Liver (tissue), 9 donors: ENCODE data around the gene RP9. TPM values are rescaled to one million over a fixed set of nuclear protein-coding genes. Genes with fewer than 3 reads are reported as not detected.

ENCODE experiments used
- DNase-seq: peaks from one replicate; pipeline ENCODE4 v3.0.0-alpha.2; 2017; ENCODE audit warnings: low spot score
- H3K27ac ChIP-seq, 2 donors: one replicate each; pipeline ENCODE4 v1.7.0; 2013; ENCODE audit warnings: inconsistent platforms in 2 of 2, low read length in 2 of 2, control low read depth in 1 of 2, low read depth in 1 of 2, mild to moderate bottlenecking in 1 of 2
- H3K27me3 ChIP-seq, 4 donors: one replicate each; pipeline versions ENCODE4 v1.6.1 to v1.7.0; 2013; ENCODE audit warnings: low read length in 3 of 4, inconsistent platforms in 1 of 4, mild to moderate bottlenecking in 1 of 4, moderate library complexity in 1 of 4; ENCODE audit not compliant: control insufficient read depth in 4 of 4, insufficient read depth in 4 of 4
- H3K36me3 ChIP-seq, 4 donors: one replicate each; pipeline versions ENCODE4 v1.6.1 to v1.7.0; 2013; ENCODE audit warnings: low read length in 3 of 4, mild to moderate bottlenecking in 3 of 4, low read depth in 1 of 4, moderate library complexity in 1 of 4; ENCODE audit not compliant: control insufficient read depth in 4 of 4, insufficient read depth in 3 of 4
- H3K4me1 ChIP-seq, 4 donors: one replicate each; pipeline versions ENCODE4 v1.6.1 to v1.7.0; 2013; ENCODE audit warnings: low read length in 3 of 4, mild to moderate bottlenecking in 3 of 4, moderate library complexity in 1 of 4; ENCODE audit not compliant: control insufficient read depth in 4 of 4, insufficient read depth in 4 of 4
- H3K4me3 ChIP-seq, 3 donors: one replicate each; pipeline versions ENCODE4 v1.6.1 to v1.7.0; 2013; ENCODE audit warnings: low read length in 3 of 3, control low read depth in 1 of 3, low read depth in 1 of 3, mild to moderate bottlenecking in 1 of 3
- H3K9ac ChIP-seq, 2 donors: one replicate each; pipeline ENCODE4 v1.7.0; 2013; ENCODE audit warnings: low read length in 2 of 2, mild to moderate bottlenecking in 2 of 2, moderate library complexity in 2 of 2, control low read depth in 1 of 2, low read depth in 1 of 2
- H3K9me3 ChIP-seq, 4 donors: one replicate each; pipeline versions ENCODE4 v1.6.1 to v1.7.0; 2013; ENCODE audit warnings: low read length in 3 of 4; ENCODE audit not compliant: control insufficient read depth in 4 of 4
- EGR1 ChIP-seq, 2 donors: IDR thresholded peaks; 2 replicates each; pipeline ENCODE4 v1.6.1; 2016 to 2018; ENCODE audit warnings: antibody characterized with exemption in 2 of 2, low read depth in 2 of 2
- FOXA1 ChIP-seq: IDR thresholded peaks from 2 replicates; pipeline ENCODE4 v1.6.1; 2016; ENCODE audit warnings: antibody characterized with exemption
- FOXA2 ChIP-seq: IDR thresholded peaks from 2 replicates; pipeline ENCODE4 v1.6.1; 2016; ENCODE audit warnings: antibody characterized with exemption
- GABPA ChIP-seq, 2 donors: IDR thresholded peaks in 1 of 2; conservative IDR thresholded peaks in 1 of 2; 2 replicates each; pipeline ENCODE4 v1.6.1; 2016; ENCODE audit warnings: antibody characterized with exemption in 2 of 2, mild to moderate bottlenecking in 1 of 2, moderate library complexity in 1 of 2
- HNF4A ChIP-seq, 2 donors: conservative IDR thresholded peaks; 2 replicates each; pipeline ENCODE4 v1.6.1; 2016; ENCODE audit warnings: antibody characterized with exemption in 2 of 2, mild to moderate bottlenecking in 2 of 2
- HNF4G ChIP-seq: IDR thresholded peaks from 2 replicates; pipeline ENCODE4 v1.6.1; 2016; ENCODE audit warnings: antibody characterized with exemption
- JUND ChIP-seq, 2 donors: IDR thresholded peaks; 2 replicates each; pipeline ENCODE4 v1.6.1; 2016; ENCODE audit warnings: antibody characterized with exemption in 2 of 2
- NR2F2 ChIP-seq: IDR thresholded peaks from 2 replicates; pipeline ENCODE4 v1.6.1; 2016; ENCODE audit warnings: antibody characterized with exemption
- RAD21 ChIP-seq, 2 donors: IDR thresholded peaks; 2 replicates each; pipeline ENCODE4 v1.6.1; 2016; ENCODE audit warnings: antibody characterized with exemption in 2 of 2, mild to moderate bottlenecking in 2 of 2
- RXRA ChIP-seq, 2 donors: IDR thresholded peaks; 2 replicates each; pipeline ENCODE4 v1.6.1; 2017 to 2018; ENCODE audit warnings: antibody characterized with exemption in 2 of 2, mild to moderate bottlenecking in 1 of 2
- SP1 ChIP-seq: IDR thresholded peaks from 2 replicates; pipeline ENCODE4 v1.6.1; 2018; ENCODE audit warnings: antibody characterized with exemption, mild to moderate bottlenecking
- TAF1 ChIP-seq: conservative IDR thresholded peaks from 2 replicates; pipeline ENCODE4 v1.6.1; 2016; ENCODE audit warnings: antibody characterized with exemption, mild to moderate bottlenecking
- YY1 ChIP-seq: IDR thresholded peaks from 2 replicates; pipeline ENCODE4 v1.6.1; 2016; ENCODE audit warnings: antibody characterized with exemption, mild to moderate bottlenecking
- WGBS: extraction: QIAGEN DNeasy Blood & Tissue Kit; methylation state at CpG from one replicate; pipeline ENCODE4 v1.1.7; 2013; 5-methylcytosine and 5-hydroxymethylcytosine counted together
- polyA plus RNA-seq, 2 donors: library from polyadenylated mRNA; stranded (reverse) in 1 of 2; unstranded in 1 of 2; fragments of 200-250 nt in 1 of 2; fragments of >200 nt in 1 of 2; fragmentation: Nextera tagmentation in 1 of 2; extraction: Ambion mirVana in 1 of 2; gene quantifications; one replicate each; pipeline versions ENCODE4 v1.2.1 to v1.2.3, GENCODE V29; 2013 to 2015
- total RNA-seq, 2 donors: library from RNA; depleted of rRNA; stranded (reverse); fragments of >200 nt; gene quantifications; one replicate each; pipeline ENCODE4 v1.2.3, GENCODE V29; 2014
- TF ChIP-seq, protein P1 (sequence below): IDR thresholded peaks from 2 replicates; pipeline ENCODE4 v1.6.1; 2016; ENCODE audit warnings: antibody characterized with exemption, mild to moderate bottlenecking
- TF ChIP-seq, protein P2 (sequence below): IDR thresholded peaks from 2 replicates; pipeline ENCODE4 v1.6.1; 2016; ENCODE audit warnings: antibody characterized with exemption
- TF ChIP-seq, protein P3 (sequence below): IDR thresholded peaks from 2 replicates; pipeline ENCODE4 v1.6.1; 2016; ENCODE audit warnings: antibody characterized with exemption
- TF ChIP-seq, protein P4 (sequence below): IDR thresholded peaks from 2 replicates; pipeline ENCODE4 v1.6.1; 2016; ENCODE audit warnings: antibody characterized with exemption
- TF ChIP-seq, protein P5 (sequence below): fragments of 150-350 bp; IDR thresholded peaks from 2 replicates; pipeline ENCODE4 v1.5.1; 2017; ENCODE audit warnings: improper control_type of control experiment, low read depth, low read length; ENCODE audit not compliant: missing input control
- donor health status: healthy.
- donor health status: healthy.
- donor health status: healthy.
- donor health status: healthy.
- donor health status: healthy.

RP9 gene
- total and polyA plus RNA-seq, 4 donors: 3.3 to 7.7 (median 4.4) TPM

DNA sequence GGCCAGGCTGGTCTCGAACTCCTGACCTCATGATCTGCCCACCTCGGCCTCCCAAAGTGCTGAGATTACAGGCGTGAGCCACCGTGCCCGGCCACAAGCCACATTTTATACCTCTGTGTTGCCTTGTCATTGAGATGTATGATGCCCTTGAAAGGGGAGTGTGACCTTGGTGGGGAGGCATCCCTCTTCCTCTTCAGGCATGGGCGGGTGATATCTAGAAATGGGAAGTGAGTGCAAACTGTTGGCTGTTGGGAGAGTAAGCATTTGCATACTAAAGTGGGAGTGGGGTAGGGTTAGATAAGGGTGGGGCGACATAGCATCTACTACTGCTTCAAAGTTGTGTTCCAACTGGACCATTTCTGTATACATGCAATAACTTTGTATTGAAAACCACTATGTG lies 20.1 kb downstream of the RP9 start:
- Histone ChIP-seq H3K9ac (no peak overlapping the region), H3K27me3 (no peaks in the 10 kb centered on the region), H3K27ac (no peak overlapping the region), H3K9me3 (no peaks in the 10 kb centered on the region), H3K4me1 (no peaks in the 10 kb centered on the region), H3K36me3 (peaks cover 0 to 10% (median 4%) of the 10 kb centered on the region in 4 donors), H3K4me3 (no peak overlapping the region)
- 90% methylated on average over 7 of the region's 7 CpGs for WGBS
- TF ChIP-seq HNF4A (conservative IDR thresholded peaks at IDR 0.05) (no peak), JUND (IDR thresholded peaks at IDR 0.05) (no peak), FOXA2 (no peak), GABPA (IDR thresholded peaks at IDR 0.05 in 1 of 2, conservative IDR thresholded peaks at IDR 0.05 in 1 of 2) (no peak), FOXA1 (no peak), YY1 (no peak), NR2F2 (no peak), EGR1 (IDR thresholded peaks at IDR 0.05; ENCODE audit: low read depth in 2 of 2) (no peak), RAD21 (IDR thresholded peaks at IDR 0.05) (no peak)
- TF ChIP-seq, protein P1, sequence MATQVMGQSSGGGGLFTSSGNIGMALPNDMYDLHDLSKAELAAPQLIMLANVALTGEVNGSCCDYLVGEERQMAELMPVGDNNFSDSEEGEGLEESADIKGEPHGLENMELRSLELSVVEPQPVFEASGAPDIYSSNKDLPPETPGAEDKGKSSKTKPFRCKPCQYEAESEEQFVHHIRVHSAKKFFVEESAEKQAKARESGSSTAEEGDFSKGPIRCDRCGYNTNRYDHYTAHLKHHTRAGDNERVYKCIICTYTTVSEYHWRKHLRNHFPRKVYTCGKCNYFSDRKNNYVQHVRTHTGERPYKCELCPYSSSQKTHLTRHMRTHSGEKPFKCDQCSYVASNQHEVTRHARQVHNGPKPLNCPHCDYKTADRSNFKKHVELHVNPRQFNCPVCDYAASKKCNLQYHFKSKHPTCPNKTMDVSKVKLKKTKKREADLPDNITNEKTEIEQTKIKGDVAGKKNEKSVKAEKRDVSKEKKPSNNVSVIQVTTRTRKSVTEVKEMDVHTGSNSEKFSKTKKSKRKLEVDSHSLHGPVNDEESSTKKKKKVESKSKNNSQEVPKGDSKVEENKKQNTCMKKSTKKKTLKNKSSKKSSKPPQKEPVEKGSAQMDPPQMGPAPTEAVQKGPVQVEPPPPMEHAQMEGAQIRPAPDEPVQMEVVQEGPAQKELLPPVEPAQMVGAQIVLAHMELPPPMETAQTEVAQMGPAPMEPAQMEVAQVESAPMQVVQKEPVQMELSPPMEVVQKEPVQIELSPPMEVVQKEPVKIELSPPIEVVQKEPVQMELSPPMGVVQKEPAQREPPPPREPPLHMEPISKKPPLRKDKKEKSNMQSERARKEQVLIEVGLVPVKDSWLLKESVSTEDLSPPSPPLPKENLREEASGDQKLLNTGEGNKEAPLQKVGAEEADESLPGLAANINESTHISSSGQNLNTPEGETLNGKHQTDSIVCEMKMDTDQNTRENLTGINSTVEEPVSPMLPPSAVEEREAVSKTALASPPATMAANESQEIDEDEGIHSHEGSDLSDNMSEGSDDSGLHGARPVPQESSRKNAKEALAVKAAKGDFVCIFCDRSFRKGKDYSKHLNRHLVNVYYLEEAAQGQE: no peak
- TF ChIP-seq, protein P2, sequence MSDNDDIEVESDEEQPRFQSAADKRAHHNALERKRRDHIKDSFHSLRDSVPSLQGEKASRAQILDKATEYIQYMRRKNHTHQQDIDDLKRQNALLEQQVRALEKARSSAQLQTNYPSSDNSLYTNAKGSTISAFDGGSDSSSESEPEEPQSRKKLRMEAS: no peak
- TF ChIP-seq, protein P3, sequence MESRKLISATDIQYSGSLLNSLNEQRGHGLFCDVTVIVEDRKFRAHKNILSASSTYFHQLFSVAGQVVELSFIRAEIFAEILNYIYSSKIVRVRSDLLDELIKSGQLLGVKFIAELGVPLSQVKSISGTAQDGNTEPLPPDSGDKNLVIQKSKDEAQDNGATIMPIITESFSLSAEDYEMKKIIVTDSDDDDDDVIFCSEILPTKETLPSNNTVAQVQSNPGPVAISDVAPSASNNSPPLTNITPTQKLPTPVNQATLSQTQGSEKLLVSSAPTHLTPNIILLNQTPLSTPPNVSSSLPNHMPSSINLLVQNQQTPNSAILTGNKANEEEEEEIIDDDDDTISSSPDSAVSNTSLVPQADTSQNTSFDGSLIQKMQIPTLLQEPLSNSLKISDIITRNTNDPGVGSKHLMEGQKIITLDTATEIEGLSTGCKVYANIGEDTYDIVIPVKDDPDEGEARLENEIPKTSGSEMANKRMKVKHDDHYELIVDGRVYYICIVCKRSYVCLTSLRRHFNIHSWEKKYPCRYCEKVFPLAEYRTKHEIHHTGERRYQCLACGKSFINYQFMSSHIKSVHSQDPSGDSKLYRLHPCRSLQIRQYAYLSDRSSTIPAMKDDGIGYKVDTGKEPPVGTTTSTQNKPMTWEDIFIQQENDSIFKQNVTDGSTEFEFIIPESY: no peak
- DNase-seq: no peak

DNA sequence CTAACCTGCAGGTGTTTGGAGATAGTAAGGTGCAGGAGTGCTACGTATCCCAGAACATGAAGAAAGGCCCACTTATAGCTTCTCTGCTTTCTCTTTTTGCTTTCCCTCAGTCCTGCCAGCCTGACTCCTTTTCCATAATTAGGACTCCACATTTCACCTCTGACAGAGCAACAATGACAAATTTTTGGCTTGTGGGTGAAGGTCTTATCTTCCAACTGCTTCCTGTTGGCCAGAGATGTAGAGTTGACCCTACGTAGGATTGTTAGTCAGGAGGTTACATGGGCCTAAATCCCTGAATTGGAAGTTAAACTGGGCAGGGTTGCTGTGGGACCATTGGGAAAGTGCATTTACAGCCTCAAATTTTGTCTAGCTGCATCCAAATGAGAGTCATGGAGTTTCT lies 21.3 kb downstream of the RP9 start:
- no peak for DNase-seq
- Histone ChIP-seq H3K27me3 (no peaks in the 10 kb centered on the region), H3K27ac (no peak overlapping the region), H3K9me3 (no peaks in the 10 kb centered on the region), H3K9ac (no peak overlapping the region), H3K4me1 (no peaks in the 10 kb centered on the region), H3K4me3 (no peak overlapping the region), H3K36me3 (no peaks in the 10 kb centered on the region)
- WGBS: 84% methylated on average over 2 of the region's 2 CpGs
- TF ChIP-seq FOXA2 (no peak), RXRA (IDR thresholded peaks at IDR 0.05) (no peak), HNF4G (no peak), NR2F2 (no peak), HNF4A (conservative IDR thresholded peaks at IDR 0.05) (no peak)

DNA sequence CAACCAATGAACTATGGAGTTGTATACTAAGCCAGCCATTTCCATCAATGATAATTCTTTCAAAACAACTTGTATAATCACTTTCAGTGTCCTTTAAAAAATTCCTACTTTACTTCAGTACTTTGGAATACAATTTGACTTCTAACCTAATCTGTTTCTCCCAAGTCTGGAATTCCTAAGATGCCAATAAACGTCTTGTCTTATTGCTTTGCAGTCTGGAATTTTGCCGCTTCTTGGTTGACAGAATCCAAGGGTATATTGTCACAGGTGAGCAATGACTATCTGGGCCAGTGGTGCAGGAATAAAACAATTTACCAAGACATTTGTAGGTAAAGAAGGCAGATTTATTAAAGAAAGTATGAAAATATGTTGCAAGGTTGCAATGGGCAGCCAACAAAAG lies 21.8 kb downstream of the RP9 start:
- Histone ChIP-seq H3K4me3 (no peak overlapping the region), H3K27ac (no peak overlapping the region), H3K9ac (no peak overlapping the region), H3K4me1 (no peaks in the 10 kb centered on the region), H3K27me3 (no peaks in the 10 kb centered on the region), H3K36me3 (no peaks in the 10 kb centered on the region), H3K9me3 (no peaks in the 10 kb centered on the region)
- no peak for DNase-seq
- WGBS: 65% methylated on average over 2 of the region's 2 CpGs
- TF ChIP-seq, protein P2: no peak
- TF ChIP-seq JUND (IDR thresholded peaks at IDR 0.05) (no peak), HNF4A (conservative IDR thresholded peaks at IDR 0.05) (no peak), TAF1 (no peak), FOXA1 (no peak), HNF4G (no peak), RAD21 (IDR thresholded peaks at IDR 0.05) (no peak), RXRA (IDR thresholded peaks at IDR 0.05) (no peak), SP1 (no peak), NR2F2 (no peak), EGR1 (IDR thresholded peaks at IDR 0.05; ENCODE audit: low read depth in 2 of 2) (no peak), FOXA2 (no peak)
- TF ChIP-seq, protein P3: no peak
- TF ChIP-seq, protein P4, sequence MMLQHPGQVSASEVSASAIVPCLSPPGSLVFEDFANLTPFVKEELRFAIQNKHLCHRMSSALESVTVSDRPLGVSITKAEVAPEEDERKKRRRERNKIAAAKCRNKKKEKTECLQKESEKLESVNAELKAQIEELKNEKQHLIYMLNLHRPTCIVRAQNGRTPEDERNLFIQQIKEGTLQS: no peak
- TF ChIP-seq, protein P5, sequence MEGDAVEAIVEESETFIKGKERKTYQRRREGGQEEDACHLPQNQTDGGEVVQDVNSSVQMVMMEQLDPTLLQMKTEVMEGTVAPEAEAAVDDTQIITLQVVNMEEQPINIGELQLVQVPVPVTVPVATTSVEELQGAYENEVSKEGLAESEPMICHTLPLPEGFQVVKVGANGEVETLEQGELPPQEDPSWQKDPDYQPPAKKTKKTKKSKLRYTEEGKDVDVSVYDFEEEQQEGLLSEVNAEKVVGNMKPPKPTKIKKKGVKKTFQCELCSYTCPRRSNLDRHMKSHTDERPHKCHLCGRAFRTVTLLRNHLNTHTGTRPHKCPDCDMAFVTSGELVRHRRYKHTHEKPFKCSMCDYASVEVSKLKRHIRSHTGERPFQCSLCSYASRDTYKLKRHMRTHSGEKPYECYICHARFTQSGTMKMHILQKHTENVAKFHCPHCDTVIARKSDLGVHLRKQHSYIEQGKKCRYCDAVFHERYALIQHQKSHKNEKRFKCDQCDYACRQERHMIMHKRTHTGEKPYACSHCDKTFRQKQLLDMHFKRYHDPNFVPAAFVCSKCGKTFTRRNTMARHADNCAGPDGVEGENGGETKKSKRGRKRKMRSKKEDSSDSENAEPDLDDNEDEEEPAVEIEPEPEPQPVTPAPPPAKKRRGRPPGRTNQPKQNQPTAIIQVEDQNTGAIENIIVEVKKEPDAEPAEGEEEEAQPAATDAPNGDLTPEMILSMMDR: no peak
